Measurements from ENCODE around the gene JMJD1C. TPM values are rescaled to one million over a fixed set of nuclear protein-coding genes. Genes with fewer than 3 reads are reported as not detected.
A peak's percentile ranks its signal among the peaks of the same experiment; 100 is the strongest.

JMJD1C gene
- total RNA-seq, 1 donor from 2014 or later = 65.0 TPM

GRCh38 chr10:63132651-63133055, 333.1 kb downstream of the JMJD1C start:
- Histone ChIP-seq H3K9me3 (no peaks in the 10 kb centered on the region), H3K27ac (peak overlapping the region; percentile 95 to 97), H3K27me3 (no peaks in the 10 kb centered on the region), H3K36me3 (no peaks in the 10 kb centered on the region), H3K4me3 (peak overlapping the region; percentile 97 to 99), H3K4me1 (peaks cover 4 to 10% of the 10 kb centered on the region in 2 donors)
- TF ChIP-seq CTCF (IDR thresholded peaks at IDR 0.05) = no peak
- no peak for DNase-seq (ENCODE audit: low spot score in 2 of 2)
- intact Hi-C loops (cut with DNase I) = loop anchor here (1.0 to 10.0 kb wide), 5 partner anchors 18 to 1088 kb away; partner anchors contain the start of genes ADO, EGR2 and ZNF365

- DNase-seq (ENCODE audit: low spot score in 2 of 2) = no peak
- Histone ChIP-seq H3K36me3 (no peaks in the 10 kb centered on the region), H3K27me3 (no peaks in the 10 kb centered on the region), H3K9me3 (no peaks in the 10 kb centered on the region), H3K27ac (no peak overlapping the region), H3K4me1 (peaks cover 4 to 9% of the 10 kb centered on the region in 2 donors), H3K4me3 (no peak overlapping the region)
- no peak for TF ChIP-seq CTCF (IDR thresholded peaks at IDR 0.05)
- intact Hi-C loops (cut with DNase I) = loop anchor here (5.0 to 10.0 kb wide), 3 partner anchors 328 to 1085 kb away; partner anchors contain the start of genes ADO and ZNF365
These were observed 335.9 kb downstream of the JMJD1C start for GRCh38 chr10:63129888-63130287.

- Histone ChIP-seq H3K36me3 (no peaks in the 10 kb centered on the region), H3K27ac (no peak overlapping the region), H3K9me3 (no peaks in the 10 kb centered on the region), H3K4me1 (no peaks in the 10 kb centered on the region), H3K27me3 (no peaks in the 10 kb centered on the region), H3K4me3 (no peak overlapping the region)
- no peak for TF ChIP-seq CTCF (IDR thresholded peaks at IDR 0.05)
- no peak for DNase-seq (ENCODE audit: low spot score in 2 of 2)
- intact Hi-C loops (cut with DNase I) = no loop called here
These were observed 337.3 kb downstream of the JMJD1C start for GRCh38 chr10:63128443-63128842.

GRCh38 chr10:63125459-63125858, 340.3 kb downstream of the JMJD1C start:
- intact Hi-C loops (cut with DNase I) = no loop called here
- no peaks in the 10 kb centered on the region for H3K4me1 ChIP-seq
- no peak overlapping the region for H3K27ac ChIP-seq
- no peak for DNase-seq (ENCODE audit: low spot score in 2 of 2)
- TF ChIP-seq CTCF (IDR thresholded peaks at IDR 0.05) = no peak
- H3K27me3 ChIP-seq = no peaks in the 10 kb centered on the region
- no peak overlapping the region for H3K4me3 ChIP-seq
- no peaks in the 10 kb centered on the region for H3K9me3 ChIP-seq
- no peaks in the 10 kb centered on the region for H3K36me3 ChIP-seq

GRCh38 chr10:63123727-63124362, 341.9 kb downstream of the JMJD1C start:
- intact Hi-C loops (cut with DNase I) = no loop called here
- Histone ChIP-seq H3K4me1 (no peaks in the 10 kb centered on the region), H3K4me3 (no peak overlapping the region)

More at GRCh38 chr10:63123727-63124362, 341.9 kb downstream of the JMJD1C start:
- Histone ChIP-seq H3K27me3 (no peaks in the 10 kb centered on the region), H3K27ac (no peak overlapping the region), H3K9me3 (no peaks in the 10 kb centered on the region), H3K36me3 (no peaks in the 10 kb centered on the region)
- DNase-seq (ENCODE audit: low spot score in 2 of 2) = no peak
- no peak for TF ChIP-seq CTCF (IDR thresholded peaks at IDR 0.05)

All from ascending aorta (tissue), 2 donors.